H1 (cell line): Measurements from ENCODE around the gene TMEM222. TPM values are rescaled to one million over a fixed set of nuclear protein-coding genes. Genes with fewer than 3 reads are reported as not detected.

Source experiments
- CTCF ChIA-PET: fragments of 300-600 bp; sonication (Branson Sonifier 250); formaldehyde crosslinking; loops from one replicate; lab custom pipeline; 2021; ENCODE audit not compliant: partially characterized antibody; lab: Charles Lee
- POLR2A ChIA-PET: fragments of 300-600 bp; sonication (Branson Sonifier 250); formaldehyde crosslinking; loops from one replicate; lab custom pipeline; 2021; ENCODE audit warnings: inconsistent platforms; ENCODE audit not compliant: partially characterized antibody; lab: Charles Lee
- DNase-seq, 2 experiments: peaks; one replicate each; pipeline versions ENCODE4 v3.0.0 to v3.0.0-alpha.2; 2010 to 2022; ENCODE audit warnings: low spot score in 2 of 2, low read depth in 1 of 2, mixed read lengths in 1 of 2
- FAIRE-seq: peaks from 2 replicates; lab custom pipeline; 2011; peaks lifted over from hg19 to GRCh38; lab: Jason Lieb, UNC
- H2AFZ ChIP-seq: 2 replicates; pipeline ENCODE4 v1.8.1; 2012; ENCODE audit warnings: low read length, inconsistent platforms
- H2AK5ac ChIP-seq: 2 replicates; pipeline ENCODE4 v1.6.1; 2013; ENCODE audit warnings: low read depth, low read length
- H2BK120ac ChIP-seq: replicated peaks from 2 replicates; pipeline ENCODE3; 2013; ENCODE audit warnings: low read depth, low read length, inconsistent platforms
- H2BK12ac ChIP-seq: 2 replicates; pipeline ENCODE4 v1.6.1; 2013; ENCODE audit warnings: low read depth, low read length
- H2BK15ac ChIP-seq: 2 replicates; pipeline ENCODE4 v1.6.1; 2013; ENCODE audit warnings: low read length
- H2BK20ac ChIP-seq: 2 replicates; pipeline ENCODE4 v1.6.1; 2013; ENCODE audit warnings: low read length
- H2BK5ac ChIP-seq: 2 replicates; pipeline ENCODE4 v1.6.1; 2013; ENCODE audit warnings: low read depth, low read length
- H3K14ac ChIP-seq: 2 replicates; pipeline ENCODE4 v1.6.1; 2013; ENCODE audit warnings: inconsistent platforms; ENCODE audit not compliant: insufficient read length
- H3K18ac ChIP-seq: 2 replicates; pipeline ENCODE4 v1.6.1; 2013; ENCODE audit warnings: low read length; ENCODE audit errors: extremely low read depth
- H3K23ac ChIP-seq: 2 replicates; pipeline ENCODE4 v1.6.1; 2013; ENCODE audit warnings: inconsistent platforms; ENCODE audit not compliant: insufficient read length
- H3K23me2 ChIP-seq: 2 replicates; pipeline ENCODE4 v1.6.1; 2013; ENCODE audit warnings: low read depth, low read length
- H3K27ac ChIP-seq: 2 replicates; pipeline ENCODE4 v1.6.1; 2011; ENCODE audit warnings: low read depth, low read length, inconsistent platforms
- H3K27me3 ChIP-seq, 4 experiments: replicated peaks in 1 of 4; 1 replicate in 1 of 4; 2 replicates in 3 of 4; pipeline versions ENCODE4 v1.6.1 to v1.8.1; 2011 to 2013; ENCODE audit warnings: low read length in 3 of 4, mild to moderate bottlenecking in 3 of 4, inconsistent platforms in 2 of 4, mixed read lengths in 2 of 4, moderate library complexity in 1 of 4; ENCODE audit not compliant: control insufficient read depth in 3 of 4, insufficient read depth in 3 of 4; ENCODE audit errors: extremely low read depth in 1 of 4
- H3K36me3 ChIP-seq, 4 experiments: 2 replicates each; pipeline versions ENCODE4 v1.6.1 to v1.8.1; 2011 to 2013; ENCODE audit warnings: mild to moderate bottlenecking in 4 of 4, low read length in 3 of 4, moderate library complexity in 2 of 4, control low read depth in 1 of 4, inconsistent platforms in 1 of 4; ENCODE audit not compliant: insufficient read depth in 4 of 4, control insufficient read depth in 2 of 4
- H3K4ac ChIP-seq: replicated peaks from 2 replicates; pipeline ENCODE3; 2013; ENCODE audit warnings: low read length, low read depth, mixed read lengths, inconsistent platforms; ENCODE audit not compliant: insufficient read length
- H3K4me1 ChIP-seq, 4 experiments: replicated peaks in 1 of 4; 1 replicate in 1 of 4; 2 replicates in 3 of 4; pipeline versions ENCODE4 v1.6.1 to v1.8.1; 2011 to 2013; ENCODE audit warnings: low read length in 3 of 4, inconsistent platforms in 2 of 4, mixed read lengths in 1 of 4; ENCODE audit not compliant: insufficient read depth in 4 of 4, control insufficient read depth in 3 of 4
- H3K4me2 ChIP-seq, 2 experiments: 2 replicates each; pipeline versions ENCODE4 v1.6.1 to v1.8.1; 2011 to 2013; ENCODE audit warnings: low read depth in 2 of 2, low read length in 2 of 2, control low read depth in 1 of 2, inconsistent platforms in 1 of 2, mild to moderate bottlenecking in 1 of 2; ENCODE audit not compliant: insufficient read depth in 1 of 2
- H3K4me3 ChIP-seq, 4 experiments: fragments of 200-600, 300-600 bp in 1 of 4; sonication (generic), shearing (Covaris generic), sonication (Bioruptor Twin) in 1 of 4; 2 replicates each; pipeline versions ENCODE4 v1.5.1 to v1.8.1; 2011 to 2016; ENCODE audit warnings: low read length in 4 of 4, low read depth in 3 of 4, control low read depth in 2 of 4, inconsistent platforms in 2 of 4, mild to moderate bottlenecking in 2 of 4, mixed read lengths in 1 of 4, moderate library complexity in 1 of 4; ENCODE audit not compliant: insufficient read depth in 2 of 4; ENCODE audit errors: extremely low read depth in 1 of 4
- H3K56ac ChIP-seq: replicated peaks from 2 replicates; pipeline ENCODE3; 2013; ENCODE audit warnings: low read depth, mild to moderate bottlenecking, mixed read lengths, low read length, inconsistent platforms; ENCODE audit not compliant: insufficient read length
- H3K79me1 ChIP-seq: 2 replicates; pipeline ENCODE4 v1.6.1; 2013; ENCODE audit warnings: low read depth, low read length, control low read depth
- H3K79me2 ChIP-seq, 2 experiments: 2 replicates each; pipeline versions ENCODE4 v1.6.1 to v1.8.1; 2012 to 2013; ENCODE audit warnings: low read length in 2 of 2, mild to moderate bottlenecking in 2 of 2, inconsistent platforms in 1 of 2; ENCODE audit not compliant: insufficient read depth in 2 of 2, control insufficient read depth in 1 of 2
- H3K9ac ChIP-seq, 4 experiments: replicated peaks in 1 of 4; 1 replicate in 1 of 4; 2 replicates in 3 of 4; pipeline versions ENCODE4 v1.6.1 to v1.8.1; 2011 to 2013; ENCODE audit warnings: low read depth in 3 of 4, low read length in 3 of 4, control low read depth in 2 of 4, mild to moderate bottlenecking in 2 of 4, moderate library complexity in 2 of 4, inconsistent platforms in 1 of 4; ENCODE audit errors: extremely low read depth in 1 of 4
- H3K9me3 ChIP-seq, 2 experiments: 2 replicates each; pipeline versions ENCODE4 v1.6.1 to v1.8.1; 2012 to 2013; ENCODE audit warnings: mild to moderate bottlenecking in 2 of 2, moderate library complexity in 2 of 2, control low read depth in 1 of 2, inconsistent platforms in 1 of 2, low read depth in 1 of 2, low read length in 1 of 2, mixed read lengths in 1 of 2; ENCODE audit not compliant: insufficient read depth in 2 of 2
- H4K20me1 ChIP-seq, 2 experiments: replicated peaks in 1 of 2; 2 replicates each; pipeline versions ENCODE3 to v1.8.1; 2011 to 2013; ENCODE audit warnings: inconsistent platforms in 2 of 2, low read length in 2 of 2, mild to moderate bottlenecking in 1 of 2; ENCODE audit not compliant: insufficient read depth in 2 of 2, control insufficient read depth in 1 of 2
- H4K5ac ChIP-seq: 2 replicates; pipeline ENCODE4 v1.6.1; 2013; ENCODE audit warnings: low read length, low read depth, mixed read lengths, inconsistent platforms; ENCODE audit not compliant: insufficient read length
- H4K8ac ChIP-seq: 2 replicates; pipeline ENCODE4 v1.8.0; 2013; ENCODE audit warnings: mild to moderate bottlenecking, moderate library complexity, low read length, inconsistent platforms; ENCODE audit not compliant: insufficient read depth; ENCODE audit errors: extremely low read depth
- H4K91ac ChIP-seq: replicated peaks from 2 replicates; pipeline ENCODE3; 2013; ENCODE audit warnings: low read length, mixed read lengths, inconsistent platforms; ENCODE audit not compliant: insufficient read length
- KDM5A ChIP-seq: fragments of 200-600 bp; IDR thresholded peaks from 2 replicates; pipeline ENCODE4 v1.7.1; 2012; ENCODE audit warnings: mild to moderate bottlenecking, low read length, inconsistent platforms, mixed read lengths
- MAX ChIP-seq: IDR thresholded peaks from 2 replicates; pipeline ENCODE4 v1.6.1; 2012; ENCODE audit warnings: inconsistent platforms
- YY1 ChIP-seq: IDR thresholded peaks from 2 replicates; pipeline ENCODE4 v1.6.1; 2011; ENCODE audit warnings: low read depth, mild to moderate bottlenecking, low read length
- WGBS, 2 experiments: shearing (Covaris generic) in 1 of 2; methylation state at CpG; one replicate each; pipeline versions ENCODE4 v1.1.6 to v1.1.7; 2013 to 2015; ENCODE audit warnings: low lambda C conversion rate in 2 of 2, mixed read lengths in 2 of 2, inconsistent platforms in 1 of 2, low coverage in 1 of 2, missing lambda C conversion rate in 1 of 2; ENCODE audit not compliant: insufficient replicate concordance in 2 of 2, insufficient coverage in 1 of 2, insufficient read length in 1 of 2; ENCODE audit errors: extremely low coverage in 1 of 2, missing lambda C conversion rate in 1 of 2; 5-methylcytosine and 5-hydroxymethylcytosine counted together
- polyA plus RNA-seq, 7 experiments: library from polyadenylated mRNA; depleted of rRNA in 3 of 7; stranded (reverse) in 5 of 7; unstranded in 2 of 7; fragments of >200 nt in 5 of 7; fragments of 200-250 nt in 2 of 7; gene quantifications; 1 replicate in 5 of 7; 2 replicates in 1 of 7; 4 replicates in 1 of 7; pipeline versions ENCODE4 v1.2.1 to v1.2.3, GENCODE V29; 2011 to 2013; ENCODE audit warnings: missing spikeins in 2 of 7, mixed read lengths in 2 of 7
- total RNA-seq: library from RNA; stranded (reverse); fragmentation: NEBNext Ultra II Directional; extraction: Animal tissue kit (Norgen Biotek cat#: 25700); gene quantifications from 2 replicates; pipeline ENCODE4 v1.2.1, GENCODE V29; 2021

The TMEM222 gene
- total and polyA plus RNA-seq, 2 of the 8 experiments (the other 6 are each of a cell fraction or from before 2014, with no cell fraction given), result 27.0 to 51.8 TPM

GRCh38 chr1:27346991-27347624 lies 25.1 kb downstream of the TMEM222 start:
- no peak overlapping the region for H3K18ac ChIP-seq
- H4K8ac ChIP-seq, result no peak overlapping the region
- no peak overlapping the region for H2BK5ac ChIP-seq
- no peak for TF ChIP-seq MAX
- no peak for TF ChIP-seq YY1
- TF ChIP-seq KDM5A, result no peak
- no peak overlapping the region for H3K27ac ChIP-seq
- peaks cover 0 to 4% of the 10 kb centered on the region in 2 experiments; a peak in 1 of 4 replicates for H3K79me2 ChIP-seq
- H2AK5ac ChIP-seq, result no peak overlapping the region; the same call in 1 of the 2 replicates
- no peak overlapping the region for H3K9ac ChIP-seq
- H3K9me3 ChIP-seq, result no peaks in the 10 kb centered on the region
- no peak overlapping the region for H4K5ac ChIP-seq
- no peak overlapping the region for H3K4me3 ChIP-seq
- no peak overlapping the region for H2BK120ac ChIP-seq
- no peak overlapping the region for H4K91ac ChIP-seq
- DNase-seq, result no peak
- H2AFZ ChIP-seq, result no peak overlapping the region
- H3K56ac ChIP-seq, result no peak overlapping the region
- peaks cover 0 to 8% (median 7%) of the 10 kb centered on the region in 4 experiments; a peak in 6 of 7 replicates for H3K27me3 ChIP-seq
- H2BK20ac ChIP-seq, result no peak overlapping the region
- CTCF ChIA-PET, result interaction anchor here (0.6 to 6.6 kb wide), 11 partner anchors 9 to 206 kb away, joined by 3 to 75 read pairs (median 5); no protein-coding TSS in a partner anchor
- peaks cover 26% of the 10 kb centered on the region for H3K23me2 ChIP-seq
- H3K4me2 ChIP-seq, result no peak overlapping the region
- H3K79me1 ChIP-seq, result no peaks in the 10 kb centered on the region
- H2BK12ac ChIP-seq, result no peak overlapping the region
- WGBS, 2 experiments, result 88% methylated on average over 14 of the region's 14 CpGs; no CpG with 5 or more reads in 1 of the 2 experiments
- 0 out of 8 replicates have a peak, but pooled peaks cover 0 to 3% (median 0%) of the 10 kb centered on the region in 4 experiments for H3K36me3 ChIP-seq
- H3K4ac ChIP-seq, result no peak overlapping the region
- FAIRE-seq, result no peak
- no peak overlapping the region for H2BK15ac ChIP-seq
- H3K4me1 ChIP-seq, result peaks cover 0 to 32% (median 20%) of the 10 kb centered on the region in 4 experiments; a peak in 6 of 7 replicates
- peaks cover 0 to 9% of the 10 kb centered on the region in 2 experiments for H4K20me1 ChIP-seq
- no peak overlapping the region for H3K23ac ChIP-seq
- POLR2A ChIA-PET, result interaction anchor here (0.6 to 1.2 kb wide), 4 partner anchors 13 to 46 kb away, joined by 3 to 5 read pairs (median 3); no protein-coding TSS in a partner anchor
- H3K14ac ChIP-seq, result no peak overlapping the region
